HG03571 (cell line): ENCODE results near the gene HDGFL1.

Source experiments
- ATAC-seq: cut with Tn5 transposase; IDR thresholded peaks from one replicate; pipeline ENCODE4 v1.9.1; 2021; ENCODE audit not compliant: unreplicated experiment

The HDGFL1 gene

DNA sequence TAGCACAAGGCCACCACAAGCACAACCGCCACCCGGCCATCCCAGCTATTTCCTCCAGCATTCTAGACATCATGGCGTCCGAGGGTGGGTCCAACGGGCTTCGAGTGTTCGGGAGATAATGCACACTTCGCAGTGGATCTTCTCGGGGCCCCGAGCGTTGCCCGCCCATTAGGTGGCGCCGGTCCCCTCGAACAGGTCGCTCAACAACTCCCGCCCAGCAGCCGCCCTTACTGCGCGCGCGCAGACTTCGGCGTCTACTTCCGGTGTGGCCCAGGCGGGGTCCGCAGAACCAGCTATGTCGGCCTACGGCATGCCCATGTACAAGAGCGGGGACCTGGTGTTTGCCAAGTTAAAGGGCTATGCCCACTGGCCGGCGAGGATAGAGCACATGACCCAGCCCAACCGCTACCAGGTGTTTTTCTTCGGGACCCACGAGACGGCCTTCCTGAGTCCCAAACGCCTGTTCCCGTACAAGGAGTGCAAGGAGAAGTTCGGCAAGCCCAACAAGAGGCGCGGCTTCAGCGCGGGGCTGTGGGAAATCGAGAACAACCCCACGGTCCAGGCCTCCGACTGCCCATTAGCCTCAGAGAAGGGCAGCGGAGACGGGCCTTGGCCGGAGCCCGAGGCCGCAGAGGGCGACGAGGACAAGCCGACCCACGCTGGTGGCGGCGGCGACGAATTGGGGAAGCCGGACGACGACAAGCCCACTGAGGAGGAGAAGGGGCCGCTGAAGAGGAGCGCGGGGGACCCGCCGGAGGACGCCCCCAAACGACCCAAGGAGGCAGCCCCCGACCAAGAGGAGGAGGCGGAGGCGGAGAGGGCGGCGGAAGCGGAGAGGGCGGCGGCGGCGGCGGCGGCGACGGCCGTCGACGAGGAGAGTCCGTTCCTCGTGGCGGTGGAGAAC is at the start of gene HDGFL1:
Gene HDGFL1, plus strand, starts transcription at position 286 of the 904 bp plus-strand sequence. Its CDS starts 10 bp downstream, at position 296.
- no peak for ATAC-seq

DNA sequence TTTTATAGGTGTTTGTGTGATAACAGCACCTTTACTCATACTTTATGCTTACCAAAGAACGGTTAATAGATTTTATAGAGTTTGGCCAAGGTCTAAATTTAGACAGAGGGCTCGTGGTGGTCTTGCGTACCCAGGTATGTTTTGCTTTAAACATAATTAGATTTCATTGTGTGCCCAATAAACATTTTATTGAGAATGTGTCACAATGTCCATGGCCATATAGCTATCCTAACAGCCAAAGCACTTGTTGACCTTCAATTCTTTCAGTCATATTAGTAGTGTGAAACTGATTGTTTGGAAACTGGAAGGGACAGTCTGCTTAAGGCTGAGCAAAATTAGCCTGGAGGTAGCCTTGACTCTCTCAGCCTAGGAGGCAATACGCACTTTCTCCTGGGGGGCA is 48.3 kb upstream of the HDGFL1 start:
- ATAC-seq = no peak

DNA sequence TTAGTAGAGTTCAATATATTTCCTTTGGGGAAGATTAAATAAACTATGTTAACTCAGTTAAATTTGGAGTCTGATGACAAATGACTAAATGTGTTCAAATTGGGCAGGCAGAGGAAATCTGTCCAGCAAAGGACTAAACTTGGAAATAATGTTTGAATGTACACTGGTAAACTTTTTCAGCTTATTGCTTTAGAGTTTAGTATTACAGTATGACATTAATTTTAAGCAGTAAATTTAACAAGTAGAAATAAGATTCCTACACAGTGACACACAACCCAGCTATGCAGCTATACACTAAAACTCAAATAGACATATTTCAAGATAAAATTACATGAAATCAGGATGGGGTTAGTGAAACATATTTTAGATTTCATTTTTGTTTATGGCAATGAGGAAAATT is 42.6 kb upstream of the HDGFL1 start:
- ATAC-seq = no peak

DNA sequence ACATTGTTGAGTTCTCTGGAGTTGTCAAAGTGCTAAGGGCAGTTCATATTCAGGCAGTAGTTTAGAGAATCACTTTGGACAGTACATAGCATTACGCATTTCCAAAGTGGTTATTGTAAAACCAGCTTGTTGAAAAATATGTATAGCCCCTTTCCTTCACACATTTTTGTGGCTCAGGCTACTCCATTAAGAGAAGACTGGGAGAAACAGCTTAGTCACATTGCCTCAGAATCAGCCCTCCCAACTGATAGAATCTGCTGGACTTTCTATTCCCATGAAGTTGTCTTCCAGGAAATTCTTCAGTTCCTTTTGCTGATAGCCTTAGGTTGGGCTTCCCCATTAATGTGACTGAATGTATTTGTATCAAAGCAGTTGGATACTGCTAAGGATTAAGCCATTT is 39.5 kb upstream of the HDGFL1 start:
- ATAC-seq = no peak

DNA sequence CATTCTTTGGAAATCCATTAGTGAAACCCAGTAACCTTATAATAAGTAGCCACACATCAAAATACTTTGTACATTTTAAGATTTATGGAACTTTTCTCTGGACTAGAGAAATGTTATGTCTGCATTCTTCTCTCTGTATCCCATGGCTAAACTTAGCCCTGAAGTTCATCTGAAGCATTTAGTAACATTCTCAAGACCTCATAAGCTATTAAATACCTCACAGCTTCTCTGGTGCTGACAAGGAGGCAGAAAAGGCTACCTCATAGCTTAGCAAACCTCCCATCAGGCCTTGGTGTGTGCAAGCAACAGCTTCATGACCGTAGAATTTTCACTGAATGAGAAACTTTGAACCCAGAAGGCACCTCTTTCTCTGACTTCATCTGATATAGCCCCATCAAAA is 38.9 kb upstream of the HDGFL1 start:
- no peak for ATAC-seq

DNA sequence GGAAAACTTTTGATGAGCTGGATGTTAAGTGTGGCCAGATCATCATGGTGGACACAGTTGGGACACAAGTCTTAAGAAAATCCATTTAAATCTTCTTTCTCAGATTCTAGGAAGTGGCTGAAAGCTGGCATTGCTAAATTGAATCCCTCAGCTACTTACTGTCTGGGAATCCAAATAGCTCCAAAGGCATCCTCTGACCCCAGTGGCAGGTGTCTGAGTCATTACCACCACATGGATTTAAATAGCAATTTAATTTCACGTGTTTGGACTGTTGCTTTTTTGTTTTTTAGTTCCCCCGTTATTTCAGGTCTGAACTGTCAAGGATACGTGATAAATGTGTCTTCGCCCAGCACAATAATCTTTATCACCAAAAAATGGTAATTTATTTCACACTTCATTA is 33.2 kb upstream of the HDGFL1 start:
- no peak for ATAC-seq

DNA sequence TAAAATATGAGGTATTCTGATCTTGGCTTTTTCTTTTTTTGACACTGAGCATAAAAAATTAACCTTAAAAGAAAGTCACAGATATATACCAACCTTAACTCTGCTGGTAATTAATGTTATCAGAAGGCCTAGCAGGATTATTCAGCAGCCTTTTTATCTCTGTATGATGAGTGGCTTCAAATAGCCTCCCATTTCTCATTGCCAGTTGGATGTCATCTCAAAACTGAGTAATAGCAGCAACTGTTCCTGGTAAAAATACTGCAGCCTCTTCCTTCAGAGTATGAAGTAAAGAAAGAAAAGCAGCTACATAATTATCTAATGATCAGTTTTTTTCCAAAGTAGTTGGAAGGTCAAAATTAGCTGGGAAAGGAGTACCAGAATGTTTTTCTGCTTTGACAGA is 24.9 kb upstream of the HDGFL1 start:
- ATAC-seq = no peak

DNA sequence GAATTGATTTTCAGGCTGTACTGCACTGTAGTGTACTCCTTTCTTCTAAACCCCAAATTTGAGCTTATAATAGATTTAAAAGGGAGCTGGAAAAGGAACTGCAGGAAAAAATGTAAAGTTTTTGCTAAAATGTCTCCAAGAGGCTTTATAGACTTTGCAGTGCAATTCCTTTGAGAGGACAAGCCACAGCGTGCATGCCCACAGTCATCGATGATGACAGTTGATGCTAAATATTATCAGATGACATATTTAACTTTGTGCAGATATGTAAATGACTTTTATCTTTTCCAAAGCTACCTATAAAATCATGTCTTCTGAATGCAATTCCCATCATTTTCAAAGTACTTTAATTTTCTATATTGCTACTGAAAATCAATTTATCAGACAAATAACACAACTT is 24.3 kb upstream of the HDGFL1 start:
- ATAC-seq = no peak

DNA sequence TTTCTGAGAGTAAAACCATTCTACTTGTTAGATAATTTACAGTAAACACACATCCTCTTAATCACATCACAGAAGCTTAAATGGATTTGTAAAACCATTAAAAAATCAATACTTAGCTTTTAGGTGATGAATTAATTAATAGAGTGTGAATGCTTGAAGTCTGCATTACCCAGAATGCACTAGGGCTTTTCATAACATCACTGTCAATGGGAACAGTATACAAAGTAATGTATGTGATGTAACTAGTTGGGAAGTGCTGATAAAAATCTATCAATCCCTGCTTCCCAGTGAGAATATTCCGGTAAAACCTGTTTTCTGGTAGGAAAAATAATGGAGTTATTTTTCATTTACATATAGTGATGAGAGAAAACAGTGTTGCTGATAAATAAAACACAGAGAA is 23.1 kb upstream of the HDGFL1 start:
- ATAC-seq = no peak

DNA sequence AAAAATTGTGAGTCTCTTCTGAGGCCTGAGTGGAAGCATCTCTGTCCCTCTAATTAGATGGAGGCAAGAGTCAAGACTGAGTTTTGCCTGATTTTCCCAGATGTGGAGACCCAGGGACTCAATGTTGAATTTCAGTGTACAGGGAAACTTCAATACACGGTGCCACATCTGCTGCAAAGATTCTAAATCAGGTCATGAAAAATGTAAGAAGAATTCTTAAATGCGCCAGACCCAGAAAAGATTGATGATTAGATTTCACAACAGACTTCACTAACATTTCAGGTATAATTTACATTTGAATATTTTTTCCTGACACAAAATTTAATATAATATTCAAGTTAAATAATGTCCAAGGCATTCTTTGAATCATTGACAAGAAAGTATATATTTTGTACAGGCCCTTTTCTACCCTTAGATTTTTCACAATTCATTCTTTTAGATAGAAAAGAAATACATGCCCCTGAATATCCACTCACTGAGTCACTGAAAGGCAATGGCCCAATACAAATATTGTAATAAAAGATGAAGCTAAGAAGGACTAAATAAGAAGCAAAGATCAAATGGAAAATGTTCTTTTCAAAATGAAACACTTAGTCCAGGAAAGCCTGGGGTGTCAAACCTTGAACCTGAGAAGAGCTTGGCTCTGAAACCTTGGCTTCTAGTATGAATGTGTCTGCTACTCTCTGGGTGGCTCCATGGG is 18.2 kb upstream of the HDGFL1 start:
- no peak for ATAC-seq

DNA sequence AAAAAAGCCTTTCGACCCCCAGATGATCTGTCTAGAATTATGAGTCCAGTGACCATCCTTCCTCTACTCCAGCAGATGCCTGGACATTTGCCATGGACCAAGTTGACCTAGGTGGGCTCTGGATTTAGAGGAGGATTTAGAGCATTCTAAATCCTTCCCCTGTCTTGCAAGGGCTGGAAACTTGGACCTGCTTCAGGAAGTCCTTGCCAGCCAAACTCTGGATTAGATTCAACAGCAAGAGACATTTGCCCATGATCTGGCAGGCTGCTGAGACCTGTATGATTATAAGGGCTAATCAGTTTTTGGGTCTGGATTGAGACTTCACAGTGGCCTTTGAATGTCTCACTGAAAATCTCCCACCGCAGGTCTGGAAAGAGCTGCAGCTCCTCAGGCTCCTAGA is 13.1 kb upstream of the HDGFL1 start:
- no peak for ATAC-seq

DNA sequence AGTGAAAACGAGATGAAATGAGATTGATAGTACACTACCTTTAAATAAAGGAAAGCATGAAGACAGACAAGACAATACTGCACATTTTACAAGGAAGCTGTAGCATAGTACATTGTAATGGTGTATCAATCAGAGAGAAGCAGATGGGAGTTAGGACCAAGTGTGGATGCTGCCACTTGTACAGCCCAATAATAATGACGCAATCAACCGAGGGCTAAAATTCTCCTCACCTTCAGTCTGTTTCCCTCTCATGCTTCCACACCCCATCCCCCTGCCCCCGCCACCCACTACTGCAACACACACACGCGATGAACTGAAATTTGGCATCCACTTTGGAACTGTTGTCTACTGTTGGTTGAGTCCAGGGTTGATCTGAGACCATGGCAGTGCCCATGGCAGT is 12.4 kb upstream of the HDGFL1 start:
- ATAC-seq = no peak

DNA sequence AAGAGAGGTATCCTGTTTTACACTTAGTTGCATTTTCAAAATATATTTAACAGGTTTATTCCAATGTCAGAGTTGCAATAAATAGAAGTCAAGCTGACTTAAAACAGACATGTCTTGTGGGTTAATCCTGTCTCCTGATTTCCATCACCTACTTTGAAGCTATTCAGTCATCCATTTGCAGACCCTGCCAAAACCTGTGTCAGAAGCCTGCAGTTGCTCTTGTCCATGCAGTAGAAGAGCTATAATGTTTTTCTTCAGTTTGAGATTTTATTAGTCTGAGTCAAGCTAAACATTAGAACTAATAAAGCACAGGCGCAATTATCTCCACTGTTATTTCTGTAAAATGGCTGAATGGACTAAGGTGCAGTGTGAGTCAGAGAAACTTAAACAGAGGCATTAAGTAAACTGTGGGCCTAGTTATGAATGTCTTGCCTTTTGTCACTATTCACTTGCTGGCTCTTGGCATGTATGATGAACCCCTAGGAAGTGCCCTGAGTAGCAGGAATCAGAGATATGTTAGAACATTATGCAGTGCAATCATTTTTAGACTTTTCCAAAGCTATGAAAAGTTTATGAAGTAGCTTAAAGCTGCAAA is 11.0 kb upstream of the HDGFL1 start:
- no peak for ATAC-seq

DNA sequence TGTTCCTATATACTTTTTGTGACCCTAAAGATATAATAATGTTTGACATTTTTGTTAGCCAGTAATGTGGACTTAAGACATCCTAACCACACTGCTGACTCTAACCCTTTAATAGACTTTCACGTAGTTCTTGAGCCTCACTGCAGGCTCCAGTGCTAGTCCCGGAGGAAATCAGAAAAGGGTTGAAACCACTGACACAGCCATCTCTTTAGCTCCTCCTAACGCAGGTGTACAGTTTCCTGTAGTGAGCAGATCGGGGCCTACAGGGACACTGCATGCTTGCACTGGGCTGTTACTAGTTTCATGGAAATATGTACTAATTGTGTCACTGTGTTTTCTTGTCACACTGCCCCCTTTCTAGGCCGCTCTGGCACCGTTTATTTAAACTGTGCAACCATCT is 512 bp upstream of the HDGFL1 start:
- no peak for ATAC-seq

DNA sequence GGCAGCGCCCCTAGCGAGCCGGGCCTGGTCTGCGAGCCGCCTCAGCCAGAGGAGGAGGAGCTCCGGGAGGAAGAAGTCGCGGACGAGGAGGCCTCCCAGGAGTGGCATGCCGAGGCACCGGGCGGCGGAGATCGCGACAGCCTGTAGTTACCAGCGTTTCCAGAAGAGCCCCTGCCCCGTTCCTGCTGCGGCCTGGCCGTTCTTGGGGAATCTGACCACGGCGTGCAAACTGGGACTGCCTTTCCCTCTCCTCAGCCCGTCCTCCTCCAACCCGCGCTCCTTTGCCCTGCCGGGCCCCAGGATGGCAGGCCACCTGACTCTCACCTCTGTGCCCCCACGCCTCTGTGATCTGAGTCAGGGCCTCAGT is 802 bp downstream of the HDGFL1 start:
- ATAC-seq = no peak

DNA sequence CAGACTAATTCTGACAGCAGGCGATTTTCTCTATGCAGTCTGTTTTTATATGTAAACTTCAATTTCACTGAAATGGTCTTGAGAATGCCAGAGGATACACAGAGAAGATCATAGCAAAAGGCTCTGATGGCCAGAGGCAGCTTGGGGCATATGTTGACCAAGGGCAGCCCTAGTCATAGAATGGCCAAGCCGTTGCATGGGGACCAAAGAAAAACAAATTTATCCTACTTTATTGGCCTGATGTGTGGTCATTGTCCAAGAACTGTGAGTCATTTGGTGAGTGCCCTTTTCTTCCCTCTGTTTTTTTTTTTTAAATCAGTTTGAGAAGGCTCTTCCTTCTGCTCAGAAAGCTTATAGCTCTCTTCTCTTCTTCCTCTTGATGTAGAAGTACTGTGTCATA is 5.8 kb downstream of the HDGFL1 start:
- ATAC-seq = no peak

DNA sequence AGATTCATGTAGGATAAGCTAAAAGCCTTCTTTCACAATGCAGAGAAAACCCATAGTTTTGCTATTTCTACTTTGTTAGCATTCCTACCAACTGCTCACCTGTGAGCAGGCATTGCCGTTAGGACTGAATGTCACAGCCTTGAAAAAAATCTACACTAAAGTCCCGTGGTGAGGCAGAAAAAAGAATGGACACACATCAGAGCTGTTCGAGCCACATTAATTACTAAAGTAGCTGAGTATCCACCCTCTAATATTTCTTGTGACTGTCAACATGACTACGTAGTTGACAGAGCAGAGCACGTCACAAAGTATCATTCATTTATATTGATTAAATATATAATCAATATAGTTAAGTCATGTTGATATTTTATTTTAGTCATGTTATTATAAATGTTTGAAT is 10.1 kb downstream of the HDGFL1 start:
- no peak for ATAC-seq

DNA sequence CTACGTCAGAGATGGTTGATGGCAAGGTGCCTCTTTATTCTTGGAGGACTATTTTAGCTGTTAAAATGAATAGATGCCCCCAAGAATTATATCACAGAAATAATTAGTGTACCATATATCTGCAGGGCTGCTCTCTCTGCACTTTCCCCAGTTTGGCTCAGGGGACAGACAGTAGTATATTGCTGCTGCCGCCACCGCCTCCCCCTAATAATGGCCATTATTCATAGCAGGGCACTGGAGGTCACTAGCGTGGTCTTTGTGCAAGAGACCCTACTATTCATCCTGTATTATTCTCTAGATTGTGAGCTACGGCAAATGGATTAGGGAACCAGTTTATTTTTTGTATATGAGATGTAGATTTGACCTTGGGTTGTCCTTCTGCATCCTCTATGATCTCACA is 11.0 kb downstream of the HDGFL1 start:
- ATAC-seq = no peak

DNA sequence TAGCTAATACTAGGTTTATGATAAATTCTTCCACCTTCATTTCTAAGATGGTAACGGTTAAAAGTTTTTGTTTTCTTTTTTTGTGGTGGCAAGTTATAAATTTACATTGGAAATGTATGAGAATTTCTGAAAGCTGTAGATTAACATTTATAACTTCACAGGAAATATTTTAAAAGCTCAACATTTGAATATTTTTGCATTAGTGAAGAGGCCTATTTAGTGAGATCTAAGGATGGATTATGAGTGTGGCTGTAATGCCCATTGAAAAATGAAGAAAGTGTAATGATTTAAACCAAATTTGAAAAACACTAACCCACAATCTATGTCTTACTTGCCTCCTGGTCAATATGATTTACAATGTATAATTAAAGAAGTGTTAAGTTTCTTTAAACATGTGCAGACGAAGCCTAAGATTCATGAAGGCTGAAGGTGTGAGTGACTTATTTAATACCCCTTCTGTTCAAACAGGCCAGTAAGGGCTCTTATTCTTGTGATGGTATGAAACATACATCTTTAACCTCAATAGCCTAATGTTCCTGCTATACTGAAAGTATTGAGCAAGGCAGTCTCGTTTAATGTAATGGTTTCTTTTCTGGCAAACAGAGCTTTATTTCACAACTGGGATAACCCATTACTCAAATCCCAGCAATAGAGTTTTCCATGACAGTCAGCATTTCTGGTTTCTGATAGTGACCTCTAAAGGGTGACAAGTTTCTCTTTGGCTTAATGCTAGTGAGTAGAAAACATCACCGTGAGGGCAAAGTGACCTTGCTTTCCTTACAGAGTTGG is 13.2 kb downstream of the HDGFL1 start:
- ATAC-seq = no peak

DNA sequence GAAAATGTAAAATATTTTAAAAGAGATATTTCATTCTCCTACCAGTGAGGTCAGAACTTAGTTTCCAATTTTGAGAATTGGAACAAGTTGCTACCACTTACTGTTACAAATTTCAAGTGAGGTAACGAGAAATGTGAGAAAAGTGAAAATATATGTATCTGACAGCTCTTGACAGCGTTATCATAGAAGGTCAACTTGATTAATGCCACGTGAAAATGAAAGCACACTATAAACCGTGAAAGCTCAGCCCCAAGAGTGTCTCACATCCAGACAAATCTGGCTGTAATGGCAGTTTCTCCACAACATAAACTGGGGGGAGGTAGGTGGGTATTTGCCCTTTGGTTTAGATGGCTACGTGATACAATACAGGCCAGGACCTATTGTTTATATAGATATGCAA is 13.9 kb downstream of the HDGFL1 start:
- ATAC-seq = no peak

DNA sequence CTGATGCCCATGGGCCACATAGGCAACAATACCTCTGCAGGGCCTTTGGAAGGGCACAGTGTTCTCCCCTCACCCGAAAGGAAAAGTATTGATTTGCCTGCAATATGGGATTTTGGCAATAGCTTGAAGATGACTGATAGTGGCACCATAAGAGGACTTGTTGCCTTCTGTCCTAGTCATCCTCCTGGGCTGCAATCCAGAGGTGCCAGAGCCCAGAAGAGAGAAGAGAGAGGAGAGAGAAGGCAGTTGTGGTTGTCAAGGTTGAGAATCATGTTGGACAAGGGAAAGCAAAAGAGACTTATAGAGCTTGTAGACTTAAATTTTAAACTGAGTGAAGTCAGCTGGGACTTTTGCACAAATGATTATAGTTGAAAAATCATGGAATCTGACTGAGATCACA is 14.6 kb downstream of the HDGFL1 start:
- ATAC-seq = no peak
